Mucosa of rectum (tissue), 2 donors: ENCODE data around the gene TTLL10.

ENCODE experiments used
- H3K27ac ChIP-seq, 2 donors: one replicate each; pipeline ENCODE4 v1.7.0; 2013; ENCODE audit warnings: inconsistent platforms in 2 of 2, low read depth in 2 of 2, low read length in 2 of 2
- H3K27me3 ChIP-seq, 2 donors: one replicate each; pipeline ENCODE4 v1.7.0; 2013; ENCODE audit warnings: low read length in 2 of 2; ENCODE audit not compliant: control insufficient read depth in 2 of 2, insufficient read depth in 2 of 2
- H3K36me3 ChIP-seq, 2 donors: one replicate each; pipeline ENCODE4 v1.7.0; 2013; ENCODE audit warnings: low read length in 2 of 2; ENCODE audit not compliant: control insufficient read depth in 2 of 2, insufficient read depth in 2 of 2
- H3K4me1 ChIP-seq, 2 donors: one replicate each; pipeline ENCODE4 v1.7.0; 2013; ENCODE audit warnings: low read length in 2 of 2, mild to moderate bottlenecking in 1 of 2; ENCODE audit not compliant: control insufficient read depth in 2 of 2, insufficient read depth in 2 of 2
- H3K4me3 ChIP-seq, 2 donors: one replicate each; pipeline ENCODE4 v1.7.0; 2013; ENCODE audit warnings: low read length in 2 of 2
- H3K9ac ChIP-seq, 2 donors: one replicate each; pipeline ENCODE4 v1.7.0; 2013; ENCODE audit warnings: low read length in 2 of 2, low read depth in 1 of 2, mild to moderate bottlenecking in 1 of 2
- H3K9me3 ChIP-seq, 2 donors: one replicate each; pipeline ENCODE4 v1.7.0; 2013; ENCODE audit warnings: low read length in 2 of 2; ENCODE audit not compliant: control insufficient read depth in 2 of 2
- donor health status: healthy.
- donor health status: Normal muscosa, but diverticular disease.

The TTLL10 gene

DNA sequence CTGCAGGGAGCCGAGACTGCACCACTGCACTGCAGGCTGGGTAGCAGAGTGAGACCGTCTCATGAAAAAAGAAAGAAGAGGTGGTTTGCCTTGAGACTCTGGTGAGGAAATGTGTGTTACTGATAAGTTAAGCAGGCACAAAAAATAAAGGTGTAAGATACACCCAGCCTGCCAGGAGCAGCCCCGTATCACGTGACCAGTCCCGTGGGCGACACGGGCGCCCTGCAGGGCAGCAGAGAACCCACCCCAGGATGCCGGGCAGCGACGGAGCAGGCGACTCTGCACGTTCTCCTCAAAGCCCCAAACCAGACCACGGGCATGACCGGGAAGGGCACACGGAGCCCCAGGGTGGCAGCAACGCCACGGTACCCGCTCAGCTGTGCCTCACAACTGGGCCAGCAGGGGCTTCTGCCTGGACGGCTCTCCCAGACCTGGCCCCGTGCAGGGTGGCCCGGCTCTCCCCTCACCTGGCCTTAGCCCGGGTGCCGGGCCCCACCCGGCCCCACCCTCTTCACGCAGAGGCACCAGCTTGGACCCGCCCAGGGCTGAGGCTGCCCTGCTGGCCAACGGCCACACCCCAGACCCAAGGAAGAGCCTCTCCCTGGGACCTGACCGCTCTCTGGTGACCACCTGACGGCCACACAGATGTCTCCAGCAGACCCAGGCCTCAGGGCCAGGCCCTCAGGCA is 48.4 kb downstream of the TTLL10 start:
- Histone ChIP-seq H3K36me3 (peaks cover 57 to 63% of the 10 kb centered on the region in 2 donors), H3K4me3 (no peak overlapping the region), H3K4me1 (no peaks in the 10 kb centered on the region), H3K9me3 (no peaks in the 10 kb centered on the region), H3K27me3 (no peaks in the 10 kb centered on the region), H3K27ac (no peak overlapping the region), H3K9ac (no peak overlapping the region)

DNA sequence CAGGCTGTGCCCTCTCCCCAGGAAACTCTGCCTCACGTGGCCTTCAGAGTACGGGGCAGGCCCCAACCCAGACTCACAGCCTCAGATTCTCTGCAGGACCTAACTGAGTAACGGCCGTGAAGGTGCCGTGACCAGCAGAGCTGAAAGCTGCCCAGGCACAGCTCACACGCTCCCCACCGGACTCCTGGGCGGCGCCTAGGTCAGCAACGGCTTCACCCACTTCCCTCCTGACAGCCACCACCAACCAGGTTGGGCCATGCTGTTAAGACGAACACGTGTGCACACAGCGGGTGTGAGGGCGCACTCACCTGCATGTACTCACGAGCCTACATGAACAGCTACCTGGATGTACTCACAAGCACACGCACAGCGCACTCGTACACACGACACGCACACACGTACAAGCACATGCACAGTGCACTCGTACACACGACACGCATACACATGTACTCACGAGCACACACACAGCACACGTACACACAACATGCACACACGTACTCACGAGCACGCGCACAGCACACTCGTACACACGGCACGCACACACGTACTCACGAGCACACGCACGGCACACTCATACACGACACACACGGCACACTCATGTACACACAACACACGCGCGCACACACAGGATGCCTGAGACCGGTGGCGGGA is 49.0 kb downstream of the TTLL10 start:
- peaks cover 56 to 62% of the 10 kb centered on the region in 2 donors for H3K36me3 ChIP-seq
- no peak overlapping the region for H3K27ac ChIP-seq
- H3K4me3 ChIP-seq: no peak overlapping the region
- no peaks in the 10 kb centered on the region for H3K9me3 ChIP-seq
- H3K9ac ChIP-seq: no peak overlapping the region
- H3K27me3 ChIP-seq: no peaks in the 10 kb centered on the region
- H3K4me1 ChIP-seq: no peaks in the 10 kb centered on the region

DNA sequence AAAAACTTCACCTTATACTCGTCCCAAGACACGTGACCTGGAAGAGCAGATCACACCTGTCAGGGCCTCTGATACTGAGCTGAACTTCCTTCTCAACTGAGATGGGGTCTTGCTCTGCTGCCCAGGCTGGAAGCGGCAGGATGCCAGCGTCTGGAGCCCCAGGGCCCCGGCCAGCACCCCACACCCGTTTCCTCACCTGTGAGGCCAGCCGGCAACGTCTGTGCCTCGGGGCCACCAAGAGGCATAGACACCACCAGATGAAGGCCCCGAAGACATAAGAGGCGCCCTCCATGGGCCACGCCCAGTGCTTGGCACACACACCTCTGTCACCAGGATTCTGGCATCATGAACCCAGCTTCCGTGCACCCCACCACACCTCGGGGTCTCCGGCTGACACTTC is 49.6 kb downstream of the TTLL10 start:
- Histone ChIP-seq H3K4me3 (no peak overlapping the region), H3K27me3 (no peaks in the 10 kb centered on the region), H3K9me3 (no peaks in the 10 kb centered on the region), H3K9ac (no peak overlapping the region), H3K27ac (no peak overlapping the region), H3K4me1 (no peaks in the 10 kb centered on the region), H3K36me3 (peaks cover 56 to 63% of the 10 kb centered on the region in 2 donors)

DNA sequence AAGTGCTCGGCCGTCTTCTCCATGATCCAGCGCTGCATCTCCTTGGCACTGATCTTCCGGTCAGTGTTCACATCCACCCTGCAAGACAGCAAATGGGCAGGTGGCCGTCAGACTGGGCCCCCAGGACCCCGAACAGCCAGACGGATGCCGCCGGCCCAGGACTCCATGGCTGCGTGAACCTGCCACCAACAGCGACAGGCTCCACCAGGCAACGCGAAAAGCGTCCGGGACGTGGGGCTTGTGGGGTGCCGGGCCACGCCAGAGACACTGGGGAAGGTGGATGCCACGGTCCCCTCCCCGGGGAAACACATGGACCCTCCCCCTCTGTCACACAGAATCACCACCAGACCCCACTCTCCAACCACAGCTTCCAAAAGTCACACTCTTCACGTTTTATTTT is 50.2 kb downstream of the TTLL10 start:
- Histone ChIP-seq H3K4me3 (no peak overlapping the region), H3K36me3 (peaks cover 56 to 63% of the 10 kb centered on the region in 2 donors), H3K27ac (no peak overlapping the region), H3K9me3 (no peaks in the 10 kb centered on the region), H3K27me3 (no peaks in the 10 kb centered on the region), H3K9ac (no peak overlapping the region), H3K4me1 (no peaks in the 10 kb centered on the region)

DNA sequence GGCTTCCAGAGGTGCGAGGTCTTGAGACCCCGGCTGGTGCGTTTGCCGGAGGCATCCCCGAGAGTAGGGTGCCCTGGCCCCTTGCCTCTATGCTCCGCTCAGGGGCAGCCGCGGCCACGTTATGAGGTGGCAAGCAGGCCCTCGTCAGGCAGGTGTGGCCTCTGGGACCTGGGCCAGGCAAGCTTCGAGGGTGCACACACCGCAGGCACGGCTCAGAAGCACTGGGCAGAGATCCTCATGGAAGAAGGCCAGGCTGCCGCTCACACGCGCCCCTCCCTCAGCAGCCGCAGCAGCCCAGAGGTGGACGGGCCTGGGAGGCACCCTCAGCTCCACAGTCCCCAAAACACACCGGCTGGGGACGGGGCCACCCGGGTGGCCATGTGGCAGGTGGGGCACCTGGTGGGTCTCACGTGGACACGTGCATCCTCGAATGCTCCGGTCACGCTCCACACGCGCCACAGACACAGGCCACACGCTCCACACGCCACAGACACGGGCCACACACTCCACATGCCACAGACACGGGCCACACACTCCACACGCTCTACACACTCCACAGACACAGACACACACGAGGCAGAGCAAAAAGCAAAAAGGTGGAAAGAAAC is 51.7 kb downstream of the TTLL10 start:
- H3K27ac ChIP-seq: no peak overlapping the region
- peaks cover 9 to 11% of the 10 kb centered on the region in 2 donors for H3K4me1 ChIP-seq
- no peak overlapping the region for H3K4me3 ChIP-seq
- H3K27me3 ChIP-seq: no peaks in the 10 kb centered on the region
- peaks cover 50 to 58% of the 10 kb centered on the region in 2 donors for H3K36me3 ChIP-seq
- no peaks in the 10 kb centered on the region for H3K9me3 ChIP-seq
- H3K9ac ChIP-seq: no peak overlapping the region

DNA sequence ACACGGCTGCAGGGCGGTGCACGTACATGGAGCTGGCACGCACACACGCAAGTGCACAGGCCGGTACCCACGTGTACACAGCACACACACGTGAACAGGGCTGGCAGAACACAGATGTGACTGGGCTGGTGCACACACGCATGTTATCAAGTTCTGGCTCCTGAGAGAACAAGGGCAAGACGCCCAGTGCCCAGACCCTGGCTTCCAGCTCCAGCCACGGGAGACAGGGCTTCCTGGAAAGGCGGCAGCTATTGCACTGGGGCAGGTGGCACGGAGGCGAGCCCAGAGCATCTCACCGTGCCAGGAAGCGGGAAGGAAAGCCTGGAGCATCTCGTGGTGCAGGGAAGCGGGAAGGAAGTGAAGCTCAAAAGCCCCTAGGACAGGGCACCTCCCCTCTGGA is 52.2 kb downstream of the TTLL10 start:
- no peak overlapping the region for H3K27ac ChIP-seq
- H3K36me3 ChIP-seq: peaks cover 44 to 52% of the 10 kb centered on the region in 2 donors
- no peaks in the 10 kb centered on the region for H3K9me3 ChIP-seq
- no peak overlapping the region for H3K9ac ChIP-seq
- H3K4me3 ChIP-seq: no peak overlapping the region
- H3K4me1 ChIP-seq: peaks cover 14 to 15% of the 10 kb centered on the region in 2 donors
- no peaks in the 10 kb centered on the region for H3K27me3 ChIP-seq

DNA sequence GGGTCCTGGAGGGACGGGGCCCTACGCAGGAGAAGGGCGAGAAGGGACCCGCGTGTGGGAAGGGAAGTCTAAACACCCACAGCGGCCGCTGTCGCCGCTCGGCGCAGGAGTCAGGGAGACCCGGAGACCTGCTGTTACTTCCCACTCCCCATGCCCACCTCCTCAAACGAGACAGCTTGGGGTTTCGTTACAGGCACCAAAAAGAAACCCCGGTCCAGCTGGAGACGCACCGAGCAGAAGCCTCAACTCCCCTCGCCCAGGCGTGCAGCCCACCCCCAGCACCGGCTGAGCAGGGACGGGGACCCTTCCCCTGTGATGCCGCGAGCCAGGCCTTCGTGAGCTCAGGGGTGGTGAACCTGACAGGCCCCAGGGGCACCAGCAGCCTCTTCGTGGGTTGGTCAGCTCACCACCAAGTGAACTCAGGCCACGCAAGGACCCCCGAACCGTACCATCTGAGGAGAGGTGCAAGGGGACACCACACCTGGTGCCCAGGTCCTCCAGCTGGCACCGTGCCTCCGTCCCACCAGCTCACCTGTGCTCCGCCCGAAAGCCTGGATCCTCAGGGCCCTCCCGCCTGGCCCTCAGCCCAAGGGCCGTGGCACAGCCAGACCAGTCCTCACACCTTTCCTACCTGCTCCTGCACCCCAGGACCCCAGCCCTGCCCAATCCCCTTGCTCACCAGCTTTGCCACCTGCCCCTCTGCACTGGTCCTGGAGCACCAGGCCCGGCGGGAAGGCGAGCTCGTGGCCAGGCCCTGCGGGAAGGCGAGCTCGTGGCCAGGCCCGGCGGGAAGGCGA is 53.1 kb downstream of the TTLL10 start:
- Histone ChIP-seq H3K4me1 (peaks cover 14 to 17% of the 10 kb centered on the region in 2 donors), H3K36me3 (peaks cover 38 to 49% of the 10 kb centered on the region in 2 donors)

DNA sequence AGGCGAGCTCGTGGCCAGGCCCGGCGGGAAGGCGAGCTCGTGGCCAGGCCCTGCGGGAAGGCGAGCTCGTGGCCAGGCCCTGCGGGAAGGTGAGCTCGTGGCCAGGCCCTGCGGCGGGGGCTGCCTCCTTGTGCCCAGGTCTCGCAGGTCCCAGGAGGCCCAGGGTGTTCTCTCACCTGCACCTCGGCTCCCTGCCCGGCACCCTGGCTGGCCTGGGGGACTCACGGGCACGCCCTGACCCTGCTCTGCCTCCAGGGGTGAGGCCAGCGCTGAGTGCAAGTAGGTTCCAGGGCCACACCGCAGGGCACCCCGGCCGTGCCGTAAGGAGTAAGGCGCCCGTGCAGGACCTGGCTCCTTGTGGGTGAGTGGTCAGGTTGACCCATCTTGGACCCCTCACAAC is 53.7 kb downstream of the TTLL10 start:
- Histone ChIP-seq H3K4me3 (no peak overlapping the region), H3K27ac (no peak overlapping the region), H3K36me3 (peaks cover 34 to 47% of the 10 kb centered on the region in 2 donors), H3K9ac (no peak overlapping the region), H3K4me1 (peaks cover 15 to 17% of the 10 kb centered on the region in 2 donors), H3K27me3 (no peaks in the 10 kb centered on the region), H3K9me3 (no peaks in the 10 kb centered on the region)

More for the DNA sequence above, 53.1 kb downstream of the TTLL10 start:
- Histone ChIP-seq H3K9ac (no peak overlapping the region), H3K27me3 (no peaks in the 10 kb centered on the region), H3K4me3 (no peak overlapping the region), H3K27ac (no peak overlapping the region), H3K9me3 (no peaks in the 10 kb centered on the region)

DNA sequence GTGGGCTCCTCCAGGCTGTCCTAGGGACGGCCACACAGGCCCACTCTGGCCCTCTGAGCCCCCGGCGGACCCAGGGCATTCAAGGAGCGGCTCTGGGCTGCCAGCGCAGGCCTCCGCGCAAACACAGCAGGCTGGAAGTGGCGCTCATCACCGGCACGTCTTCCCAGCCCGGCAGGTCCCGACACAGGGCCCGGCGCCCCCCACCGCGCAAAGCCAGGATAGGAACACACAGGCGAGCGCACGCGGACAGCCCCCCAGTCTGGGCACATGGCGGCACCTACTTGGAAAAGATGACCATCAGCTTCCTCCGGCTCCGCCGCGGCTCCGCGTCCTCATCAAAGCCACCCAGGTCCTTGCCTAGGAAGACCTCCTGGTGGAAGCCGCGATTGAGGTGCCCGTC is 54.5 kb downstream of the TTLL10 start:
- Histone ChIP-seq H3K9me3 (no peaks in the 10 kb centered on the region), H3K4me1 (peaks cover 21 to 25% of the 10 kb centered on the region in 2 donors), H3K27ac (no peak overlapping the region), H3K9ac (no peak overlapping the region), H3K36me3 (peaks cover 26 to 39% of the 10 kb centered on the region in 2 donors), H3K4me3 (no peak overlapping the region), H3K27me3 (no peaks in the 10 kb centered on the region)
